DLD1 (cell line): ENCODE results near the gene SMPX.

ENCODE experiments used
- in situ Hi-C: cut with HindIII; loops from 2 replicates; pipeline ENCODE4 v1.10.0; 2017; ENCODE audit warnings: low sequenced_read_pairs

SMPX gene

GRCh38 chrX:21658746-21659145, 99.2 kb downstream of the SMPX start:
- in situ Hi-C loops, result no loop called here

- in situ Hi-C loops, result no loop called here
Measured at GRCh38 chrX:21658152-21658737, 99.7 kb downstream of the SMPX start, which contains the start of gene KLHL34. Gene KLHL34 (minus strand): TSS chrX:21658330. CDS start chrX:21657788, 542 bp downstream.

GRCh38 chrX:21657318-21658151, 100.4 kb downstream of the SMPX start:
- in situ Hi-C loops, result no loop called here

DNA sequence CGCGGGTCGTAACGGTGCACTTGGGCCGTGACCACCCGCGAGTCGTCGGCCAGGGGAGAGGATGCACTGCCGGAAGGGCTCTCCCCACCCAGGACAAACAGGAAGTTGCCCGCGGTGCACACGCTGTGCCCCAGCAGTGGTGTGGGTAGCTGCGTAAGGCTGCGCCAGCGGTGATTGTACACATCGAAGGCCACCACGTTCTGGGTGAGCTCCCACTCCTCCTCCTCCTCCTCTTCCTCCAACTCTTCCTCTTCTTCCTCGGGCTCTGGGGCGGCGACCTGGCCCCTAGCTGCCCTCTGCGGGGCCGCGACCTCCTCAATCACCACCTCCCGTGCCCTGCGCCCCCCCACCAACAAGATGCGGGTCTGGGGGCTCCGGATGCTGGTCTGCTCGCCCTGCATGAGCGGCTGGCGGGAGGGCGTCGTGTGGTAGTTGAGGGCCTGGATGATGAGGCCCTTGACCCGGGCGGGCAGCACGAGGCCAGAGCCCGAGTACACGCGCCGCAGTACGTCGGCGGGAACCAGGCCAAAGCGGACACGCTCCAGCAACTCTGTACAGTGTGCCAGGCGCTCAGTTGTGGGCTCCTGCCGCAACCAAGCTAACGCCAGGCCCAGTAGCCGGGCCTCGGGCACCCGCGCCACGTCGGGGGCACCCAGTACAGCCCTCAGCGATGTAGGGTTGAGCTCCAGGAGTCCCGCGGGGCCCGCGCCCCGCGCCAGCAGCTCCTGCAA, 101.2 kb downstream of the SMPX start:
- in situ Hi-C loops, result no loop called here
